ENCODE measurements around the gene DCLRE1C.
"Not testable (repeated sequence)": the region's sequence is repeated elsewhere in the genome, so short reads cannot be mapped to it uniquely, and the experiment has no call there.

Gene DCLRE1C

GRCh38 chr10:14954001-14954770 is at the start of gene DCLRE1C:
DCLRE1C (minus strand) TSS chr10:14954096; CDS start chr10:14954010, 86 bp downstream.
- Histone ChIP-seq H3K4me1 (ENCODE audit: control insufficient read depth in 1 of 2, insufficient read depth in 2 of 2, low read length in 2 of 2) (peaks cover 12 to 18% of the 10 kb centered on the region in 2 donors), H3K27me3 (ENCODE audit: low read depth, low read length) (no peaks in the 10 kb centered on the region), H3K9me3 (ENCODE audit: control insufficient read depth in 1 of 2, low read length in 2 of 2) (no peaks in the 10 kb centered on the region), H3K27ac (ENCODE audit: low read length) (peak within 1 kb of the TSS; percentile 82), H3K36me3 (ENCODE audit: control insufficient read depth in 1 of 2, insufficient read depth in 2 of 2, low read length in 2 of 2) (no peaks in the 10 kb centered on the region), H3K4me3 (ENCODE audit: low read depth in 1 of 2, low read length in 2 of 2) (peak within 1 kb of the TSS; percentile 81 to 92)

- H3K27ac ChIP-seq (ENCODE audit: low read length) = no peak overlapping the region
- no peaks in the 10 kb centered on the region for H3K9me3 ChIP-seq (ENCODE audit: control insufficient read depth in 1 of 2, low read length in 2 of 2)
- H3K4me3 ChIP-seq (ENCODE audit: low read depth in 1 of 2, low read length in 2 of 2) = no peak overlapping the region
- no peaks in the 10 kb centered on the region for H3K27me3 ChIP-seq (ENCODE audit: low read depth, low read length)
- H3K36me3 ChIP-seq (ENCODE audit: control insufficient read depth in 1 of 2, insufficient read depth in 2 of 2, low read length in 2 of 2) = no peaks in the 10 kb centered on the region
- no peaks in the 10 kb centered on the region for H3K4me1 ChIP-seq (ENCODE audit: control insufficient read depth in 1 of 2, insufficient read depth in 2 of 2, low read length in 2 of 2)
Measured at GRCh38 chr10:14995964-14996565, 42.2 kb upstream of the DCLRE1C start.

- H3K36me3 ChIP-seq (ENCODE audit: control insufficient read depth in 1 of 2, insufficient read depth in 2 of 2, low read length in 2 of 2); H3K27ac ChIP-seq (ENCODE audit: low read length): not testable (repeated sequence)
Measured at GRCh38 chr10:14993500-14994455, 39.9 kb upstream of the DCLRE1C start.

GRCh38 chr10:14992336-14992735 is 38.4 kb upstream of the DCLRE1C start:
- H3K9me3 ChIP-seq (ENCODE audit: control insufficient read depth in 1 of 2, low read length in 2 of 2); H3K27ac ChIP-seq (ENCODE audit: low read length); H3K36me3 ChIP-seq (ENCODE audit: control insufficient read depth in 1 of 2, insufficient read depth in 2 of 2, low read length in 2 of 2); H3K4me1 ChIP-seq (ENCODE audit: control insufficient read depth in 1 of 2, insufficient read depth in 2 of 2, low read length in 2 of 2); H3K27me3 ChIP-seq (ENCODE audit: low read depth, low read length); H3K4me3 ChIP-seq (ENCODE audit: low read depth in 1 of 2, low read length in 2 of 2): not testable (repeated sequence)

More at GRCh38 chr10:14993500-14994455, 39.9 kb upstream of the DCLRE1C start:
- not testable (repeated sequence) for H3K4me1 ChIP-seq (ENCODE audit: control insufficient read depth in 1 of 2, insufficient read depth in 2 of 2, low read length in 2 of 2); H3K4me3 ChIP-seq (ENCODE audit: low read depth in 1 of 2, low read length in 2 of 2); H3K27me3 ChIP-seq (ENCODE audit: low read depth, low read length); H3K9me3 ChIP-seq (ENCODE audit: control insufficient read depth in 1 of 2, low read length in 2 of 2)

- H3K27me3 ChIP-seq (ENCODE audit: low read depth, low read length); H3K9me3 ChIP-seq (ENCODE audit: control insufficient read depth in 1 of 2, low read length in 2 of 2); H3K4me1 ChIP-seq (ENCODE audit: control insufficient read depth in 1 of 2, insufficient read depth in 2 of 2, low read length in 2 of 2); H3K36me3 ChIP-seq (ENCODE audit: control insufficient read depth in 1 of 2, insufficient read depth in 2 of 2, low read length in 2 of 2); H3K4me3 ChIP-seq (ENCODE audit: low read depth in 1 of 2, low read length in 2 of 2); H3K27ac ChIP-seq (ENCODE audit: low read length): not testable (repeated sequence)
Measured at GRCh38 chr10:14991035-14991749, 37.3 kb upstream of the DCLRE1C start.

GRCh38 chr10:14989552-14989951 is 35.7 kb upstream of the DCLRE1C start:
- not testable (repeated sequence) for H3K4me3 ChIP-seq (ENCODE audit: low read depth in 1 of 2, low read length in 2 of 2); H3K27ac ChIP-seq (ENCODE audit: low read length); H3K9me3 ChIP-seq (ENCODE audit: control insufficient read depth in 1 of 2, low read length in 2 of 2); H3K4me1 ChIP-seq (ENCODE audit: control insufficient read depth in 1 of 2, insufficient read depth in 2 of 2, low read length in 2 of 2); H3K27me3 ChIP-seq (ENCODE audit: low read depth, low read length); H3K36me3 ChIP-seq (ENCODE audit: control insufficient read depth in 1 of 2, insufficient read depth in 2 of 2, low read length in 2 of 2)

GRCh38 chr10:14982744-14983143 is 28.8 kb upstream of the DCLRE1C start:
- no peaks in the 10 kb centered on the region for H3K36me3 ChIP-seq (ENCODE audit: control insufficient read depth in 1 of 2, insufficient read depth in 2 of 2, low read length in 2 of 2)
- no peak overlapping the region for H3K27ac ChIP-seq (ENCODE audit: low read length)
- no peaks in the 10 kb centered on the region for H3K27me3 ChIP-seq (ENCODE audit: low read depth, low read length)
- no peaks in the 10 kb centered on the region for H3K4me1 ChIP-seq (ENCODE audit: control insufficient read depth in 1 of 2, insufficient read depth in 2 of 2, low read length in 2 of 2)
- H3K9me3 ChIP-seq (ENCODE audit: control insufficient read depth in 1 of 2, low read length in 2 of 2) = no peaks in the 10 kb centered on the region
- H3K4me3 ChIP-seq (ENCODE audit: low read depth in 1 of 2, low read length in 2 of 2) = no peak overlapping the region

- H3K27me3 ChIP-seq (ENCODE audit: low read depth, low read length) = no peaks in the 10 kb centered on the region
Measured at GRCh38 chr10:14975672-14976273, 21.9 kb upstream of the DCLRE1C start.

GRCh38 chr10:14974153-14974998 is 20.5 kb upstream of the DCLRE1C start:
- not testable (repeated sequence) for H3K4me3 ChIP-seq (ENCODE audit: low read depth in 1 of 2, low read length in 2 of 2); H3K27me3 ChIP-seq (ENCODE audit: low read depth, low read length)

More at GRCh38 chr10:14975672-14976273, 21.9 kb upstream of the DCLRE1C start:
- no peaks in the 10 kb centered on the region for H3K36me3 ChIP-seq (ENCODE audit: control insufficient read depth in 1 of 2, insufficient read depth in 2 of 2, low read length in 2 of 2)
- no peak overlapping the region for H3K27ac ChIP-seq (ENCODE audit: low read length)
- no peaks in the 10 kb centered on the region for H3K4me1 ChIP-seq (ENCODE audit: control insufficient read depth in 1 of 2, insufficient read depth in 2 of 2, low read length in 2 of 2)
- no peak overlapping the region for H3K4me3 ChIP-seq (ENCODE audit: low read depth in 1 of 2, low read length in 2 of 2)
- H3K9me3 ChIP-seq (ENCODE audit: control insufficient read depth in 1 of 2, low read length in 2 of 2) = no peaks in the 10 kb centered on the region

GRCh38 chr10:14971867-14972448 is 18.1 kb upstream of the DCLRE1C start:
- Histone ChIP-seq H3K4me3 (ENCODE audit: low read depth in 1 of 2, low read length in 2 of 2) (no peak overlapping the region), H3K27ac (ENCODE audit: low read length) (no peak overlapping the region), H3K27me3 (ENCODE audit: low read depth, low read length) (no peaks in the 10 kb centered on the region), H3K36me3 (ENCODE audit: control insufficient read depth in 1 of 2, insufficient read depth in 2 of 2, low read length in 2 of 2) (no peaks in the 10 kb centered on the region), H3K4me1 (ENCODE audit: control insufficient read depth in 1 of 2, insufficient read depth in 2 of 2, low read length in 2 of 2) (no peaks in the 10 kb centered on the region), H3K9me3 (ENCODE audit: control insufficient read depth in 1 of 2, low read length in 2 of 2) (no peaks in the 10 kb centered on the region)

More at GRCh38 chr10:14974153-14974998, 20.5 kb upstream of the DCLRE1C start:
- not testable (repeated sequence) for H3K27ac ChIP-seq (ENCODE audit: low read length); H3K36me3 ChIP-seq (ENCODE audit: control insufficient read depth in 1 of 2, insufficient read depth in 2 of 2, low read length in 2 of 2); H3K4me1 ChIP-seq (ENCODE audit: control insufficient read depth in 1 of 2, insufficient read depth in 2 of 2, low read length in 2 of 2); H3K9me3 ChIP-seq (ENCODE audit: control insufficient read depth in 1 of 2, low read length in 2 of 2)
